Subcutaneous adipose tissue (tissue), 4 donors: ENCODE measurements around the gene POLE3. TPM values are rescaled to one million over a fixed set of nuclear protein-coding genes. Genes with fewer than 3 reads are reported as not detected.

Source experiments
- CTCF ChIP-seq: fragments of 450-650 bp; IDR thresholded peaks from one replicate; pipeline ENCODE4 v1.5.1; 2016; ENCODE audit warnings: low read depth, mild to moderate bottlenecking, control low read depth, antibody characterized with exemption, moderate library complexity
- total RNA-seq, 4 donors: library from RNA; depleted of rRNA; stranded (reverse); fragments of >200 nt; gene quantifications; one replicate each; pipeline ENCODE4 v1.1.0, GENCODE V29; 2016

Gene POLE3
- total RNA-seq, 4 donors from 2014 or later: 20.7 to 28.4 (median 27.0) TPM

GRCh38 chr9:113398796-113399195, 11.7 kb downstream of the POLE3 start:
- no peak for TF ChIP-seq CTCF

- TF ChIP-seq CTCF: no peak
Measured at GRCh38 chr9:113397203-113397631, 13.3 kb downstream of the POLE3 start.

- TF ChIP-seq CTCF: no peak
Measured at GRCh38 chr9:113395000-113395861, 15.2 kb downstream of the POLE3 start.

- no peak for TF ChIP-seq CTCF
Measured at GRCh38 chr9:113393281-113393680, 17.2 kb downstream of the POLE3 start.

GRCh38 chr9:113391917-113392316, 18.6 kb downstream of the POLE3 start:
- TF ChIP-seq CTCF: no peak

- TF ChIP-seq CTCF: no peak
Measured at GRCh38 chr9:113390192-113390960, 20.1 kb downstream of the POLE3 start.

GRCh38 chr9:113389451-113389850, 21.0 kb downstream of the POLE3 start:
- TF ChIP-seq CTCF: no peak
